ENCODE measurements around the gene LY86. TPM values are rescaled to one million over a fixed set of nuclear protein-coding genes. Genes with fewer than 3 reads are reported as not detected.

LY86 gene
- total RNA-seq, 1 experiment from 2014 or later = not detected

DNA sequence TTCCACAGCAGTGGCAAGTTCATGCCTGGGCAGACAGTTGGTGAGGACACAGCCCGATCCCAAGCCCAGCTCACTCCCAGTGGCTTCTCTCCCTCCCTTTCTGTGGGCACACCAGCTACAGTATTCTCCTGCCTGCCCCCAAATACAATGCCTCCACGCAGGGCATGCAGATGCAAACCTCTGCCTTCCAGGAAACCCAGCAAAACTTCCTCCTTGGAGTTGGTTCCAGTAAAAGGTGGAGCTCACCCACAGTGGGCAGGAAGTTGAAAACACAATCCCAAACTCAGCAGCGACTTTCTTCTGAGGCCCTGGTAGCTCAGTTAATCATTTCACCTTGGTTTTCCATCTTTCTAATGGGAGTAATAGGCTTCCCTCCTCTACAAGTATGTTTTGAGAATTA, 93.7 kb downstream of the LY86 start:
- no peak for DNase-seq (ENCODE audit: low spot score)

DNA sequence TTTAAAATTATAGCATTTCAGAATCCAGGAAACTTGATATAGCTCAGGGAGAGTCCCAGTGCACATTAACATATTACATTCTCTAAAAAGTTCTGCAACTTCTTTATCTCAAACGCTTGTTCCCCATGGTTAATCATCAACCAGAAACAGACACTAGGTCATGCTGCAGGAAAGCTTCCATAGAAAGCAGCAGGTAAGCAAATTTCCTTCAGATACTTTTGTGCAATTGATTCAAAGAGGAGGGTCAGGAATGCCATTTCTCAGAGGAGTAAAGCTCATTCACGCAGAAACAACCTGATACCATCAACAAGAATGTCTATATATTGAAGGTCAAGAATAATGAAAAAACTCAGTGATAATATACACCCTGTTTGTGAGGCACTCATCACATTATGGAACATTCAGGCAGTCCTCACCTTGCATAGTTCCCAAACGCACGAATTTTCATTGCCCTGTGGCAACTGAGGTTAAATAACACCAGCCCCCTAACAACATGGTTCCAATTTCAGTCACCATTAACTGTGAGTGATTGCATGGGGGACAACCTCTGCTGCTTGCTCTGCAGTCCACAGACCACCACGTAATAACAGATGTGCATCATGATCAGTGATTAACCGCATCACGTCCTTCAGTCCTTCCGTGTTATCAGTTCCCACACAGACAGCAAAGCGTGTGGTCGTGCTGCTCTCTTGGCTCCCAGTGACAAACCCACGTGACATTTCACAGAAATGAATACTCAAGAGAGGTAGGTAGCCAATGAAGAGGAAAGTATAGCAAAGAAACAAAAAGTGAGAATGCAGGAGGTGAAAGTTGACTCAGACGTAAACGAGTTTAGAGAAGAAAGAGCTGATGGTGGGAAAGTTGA, 95.7 kb downstream of the LY86 start:
- DNase-seq (ENCODE audit: low spot score) = no peak

DNA sequence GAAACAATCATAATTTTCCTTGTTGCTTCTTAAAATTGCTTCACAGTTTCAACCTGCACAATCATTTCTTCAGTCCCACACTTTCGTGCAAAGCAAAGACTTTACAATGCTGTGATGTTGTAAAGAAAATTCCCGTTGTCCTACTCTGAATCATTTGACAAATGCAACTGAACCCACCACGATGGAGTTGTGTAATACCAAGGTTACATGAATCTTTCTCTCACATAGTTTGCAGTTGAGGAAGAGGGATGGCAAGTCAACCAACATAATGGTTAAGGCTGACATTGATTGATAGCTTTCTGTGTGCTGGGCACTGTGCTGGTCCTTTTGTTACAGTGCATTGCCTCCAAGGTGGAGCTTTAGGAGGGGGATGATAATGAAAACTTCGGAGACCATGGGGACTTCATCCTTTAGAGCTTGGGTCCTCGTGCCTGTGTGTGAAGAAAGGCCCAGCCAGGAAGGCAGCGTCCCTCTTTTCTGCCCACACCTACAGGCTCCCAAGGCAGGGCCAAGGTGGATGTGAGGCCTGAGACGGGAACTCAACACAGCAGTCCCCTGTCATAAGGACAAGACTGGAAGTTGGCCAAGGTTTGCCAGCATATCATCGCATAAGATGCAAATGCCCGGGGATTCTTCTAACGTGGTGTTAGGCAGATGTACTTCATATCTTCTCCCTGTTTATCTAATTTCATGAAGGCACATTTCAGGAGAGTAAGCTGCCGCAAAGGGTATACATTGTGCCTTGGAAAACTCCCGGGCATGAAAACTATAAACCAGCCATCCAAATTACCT, 96.9 kb downstream of the LY86 start:
- DNase-seq (ENCODE audit: low spot score) = no peak

DNA sequence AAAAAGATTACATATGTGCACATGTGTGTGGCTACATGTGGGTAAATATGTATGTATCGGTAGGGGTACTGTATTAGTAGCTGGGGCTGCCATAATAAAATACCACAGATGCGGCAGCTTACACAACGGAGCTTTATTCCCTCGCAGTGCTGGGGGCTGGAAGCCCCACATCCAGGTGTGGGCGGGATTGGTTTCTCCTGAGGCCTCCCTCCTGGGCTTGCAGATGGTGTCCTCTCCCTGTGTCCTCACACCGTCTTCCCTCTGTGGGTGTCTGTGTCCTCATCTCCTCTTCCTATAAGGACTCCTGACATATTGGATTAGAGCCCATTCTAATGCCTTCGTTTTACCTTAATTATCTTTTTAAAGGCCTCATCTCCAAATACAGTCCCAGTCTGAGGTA, 97.7 kb downstream of the LY86 start:
- DNase-seq (ENCODE audit: low spot score) = no peak

DNA sequence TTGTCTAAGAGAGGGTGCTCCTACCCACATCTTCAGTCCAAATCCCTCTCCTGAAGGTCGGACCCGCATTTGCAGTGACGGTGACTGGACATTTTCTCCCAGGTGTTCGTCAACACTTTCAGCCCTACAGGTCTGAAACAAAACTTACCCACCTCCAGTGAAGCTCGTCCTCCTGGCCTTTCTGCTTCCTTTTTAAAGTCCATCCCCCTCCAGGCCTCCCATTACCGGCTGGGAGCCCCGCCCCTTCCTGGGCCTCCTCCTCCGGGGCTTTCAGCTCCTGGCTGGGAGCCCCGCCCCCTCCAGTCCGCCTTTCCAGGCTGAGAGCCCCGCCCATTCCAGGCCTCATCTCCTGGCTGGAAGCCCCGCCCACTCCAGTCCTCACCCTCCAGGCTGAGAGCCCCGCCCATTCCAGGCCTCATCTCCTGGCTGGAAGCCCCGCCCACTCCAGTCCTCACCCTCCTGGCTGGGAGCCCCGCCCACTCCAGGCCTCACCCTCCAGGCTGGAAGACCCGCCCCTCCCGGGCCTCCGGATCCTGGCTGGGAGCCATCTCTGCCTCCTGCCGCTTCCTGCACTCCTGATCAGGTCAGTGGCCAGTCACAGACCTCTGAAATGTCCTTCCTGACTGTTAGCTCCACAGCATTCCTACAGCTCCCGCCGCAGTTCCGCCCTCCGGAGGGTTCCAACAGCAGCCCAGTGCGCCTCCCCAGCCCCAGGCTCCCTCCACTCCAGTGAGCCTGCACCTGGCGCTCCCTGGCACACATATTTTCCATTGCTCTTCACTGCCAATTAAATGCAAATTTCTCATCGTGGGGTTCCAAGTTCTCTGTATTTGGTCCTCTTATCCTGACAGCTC, 98.5 kb downstream of the LY86 start:
- peak; percentile 88 for DNase-seq (ENCODE audit: low spot score)

DNA sequence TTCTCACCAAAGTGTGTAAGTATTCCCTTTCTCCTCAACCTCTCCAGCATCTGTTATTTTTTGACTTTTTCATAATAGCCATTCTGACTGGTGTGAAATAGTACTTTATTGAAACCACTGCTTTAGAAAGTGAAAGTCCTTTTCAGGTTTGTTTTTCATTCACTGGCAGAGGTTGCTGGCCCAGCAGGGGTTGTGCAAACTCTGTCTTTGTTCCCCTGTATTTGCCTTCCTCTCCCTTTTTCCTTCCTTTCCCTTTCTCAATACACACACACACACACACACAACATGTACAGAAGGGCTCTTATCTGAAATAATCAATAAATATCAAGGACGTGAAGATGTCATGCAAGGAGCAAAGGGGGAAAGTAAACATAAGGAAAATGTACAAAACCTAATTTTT, 99.8 kb downstream of the LY86 start:
- DNase-seq (ENCODE audit: low spot score) = no peak

- no peak for DNase-seq (ENCODE audit: low spot score)
These were observed 100.4 kb downstream of the LY86 start for GRCh38 chr6:6688951-6689350.

- no peak for DNase-seq (ENCODE audit: low spot score)
These were observed 101.1 kb downstream of the LY86 start for GRCh38 chr6:6689400-6690143.

DNA sequence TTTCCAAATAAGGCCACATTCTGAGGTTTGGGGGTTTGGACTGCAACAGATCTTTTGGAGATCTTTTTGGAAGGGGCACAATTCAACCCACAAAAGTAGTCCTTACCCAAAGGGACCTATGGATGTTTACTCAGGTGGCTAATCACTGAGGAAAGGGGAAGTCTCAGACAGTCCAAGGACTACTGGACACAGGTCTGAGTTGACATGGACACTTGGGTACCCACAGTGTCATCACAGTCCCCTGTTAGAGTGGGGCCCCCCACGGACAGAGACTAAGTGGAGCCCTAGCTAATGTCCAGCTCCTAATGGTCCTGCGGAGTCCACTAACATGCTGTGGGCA, 101.6 kb downstream of the LY86 start:
- DNase-seq (ENCODE audit: low spot score) = no peak

- no peak for DNase-seq (ENCODE audit: low spot score)
These were observed 105.9 kb downstream of the LY86 start for GRCh38 chr6:6694368-6694780.

DNA sequence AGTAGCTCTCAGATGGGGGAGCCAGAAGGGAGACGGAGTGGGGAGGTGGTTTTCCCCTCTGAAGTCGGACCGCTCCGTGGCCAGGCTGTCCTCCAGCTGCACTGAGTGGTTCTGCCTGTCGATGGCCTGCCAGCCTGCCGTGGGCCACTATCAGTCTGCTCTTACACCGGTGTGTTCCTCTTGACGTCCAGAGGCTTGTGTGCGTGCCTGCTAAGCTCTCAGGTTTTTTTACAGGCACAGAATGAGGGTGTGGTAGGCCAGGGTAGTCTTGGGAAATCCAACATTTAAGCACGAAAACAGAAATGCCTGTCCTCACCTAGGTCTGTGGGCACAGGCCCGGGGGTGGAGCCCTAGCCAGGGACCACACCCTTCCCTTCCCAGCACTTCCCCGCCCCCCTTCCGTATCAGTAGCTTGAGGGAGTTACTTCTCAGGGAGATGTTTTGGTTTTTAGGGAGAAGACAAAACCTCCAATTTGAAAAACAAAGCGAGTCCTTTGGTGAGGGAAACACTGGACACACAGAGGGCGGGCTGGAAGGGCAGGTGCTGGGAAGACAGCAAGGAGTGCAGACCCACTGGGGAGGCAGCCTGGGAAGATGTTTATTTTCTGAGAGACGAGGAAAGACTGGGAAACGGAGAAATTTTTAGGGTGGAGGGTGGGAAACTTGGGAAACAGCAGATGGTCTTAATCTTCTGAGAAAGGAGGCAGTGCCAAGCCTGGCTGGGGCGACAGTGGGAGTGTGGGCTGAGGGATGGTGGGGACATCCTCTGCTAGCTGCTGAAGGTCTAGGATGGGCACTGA, 106.5 kb downstream of the LY86 start:
- no peak for DNase-seq (ENCODE audit: low spot score)

GRCh38 chr6:6695625-6696276, 107.2 kb downstream of the LY86 start:
- DNase-seq (ENCODE audit: low spot score) = no peak

DNA sequence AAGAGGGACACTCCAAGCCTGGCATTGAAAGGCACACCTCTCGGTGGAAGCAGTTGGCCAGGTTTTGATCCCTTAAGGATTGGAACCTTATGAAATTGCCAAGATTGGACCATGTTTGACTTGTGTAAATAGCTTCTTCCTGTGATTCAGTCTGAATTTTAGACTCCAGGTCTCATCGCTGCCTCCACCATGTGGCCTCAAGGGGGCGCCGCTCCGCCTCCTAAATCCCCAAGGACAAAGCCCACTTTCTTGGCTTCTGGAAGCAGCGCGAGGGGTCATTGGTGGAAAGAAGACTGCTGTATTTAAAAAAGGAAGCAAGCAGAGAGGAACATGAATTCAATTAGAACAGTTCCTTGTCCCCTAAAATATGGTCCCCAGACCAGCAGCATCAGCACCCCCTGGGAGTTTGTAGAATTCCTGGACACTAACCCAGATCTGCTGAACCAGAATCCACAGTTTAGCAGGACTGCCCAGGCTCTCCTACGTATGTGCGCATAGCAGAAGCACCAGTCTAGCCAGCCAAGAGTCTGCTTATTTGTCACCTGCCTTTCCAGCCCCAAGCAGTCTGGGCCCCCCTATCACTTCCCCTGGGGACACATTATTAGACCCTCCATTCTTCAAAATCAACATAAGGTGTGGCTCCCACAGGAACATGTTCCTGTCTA, 108.5 kb downstream of the LY86 start:
- peak; percentile 50 for DNase-seq (ENCODE audit: low spot score)

GRCh38 chr6:6697620-6698019, 109.1 kb downstream of the LY86 start:
- DNase-seq (ENCODE audit: low spot score) = no peak

- peak; percentile 70 for DNase-seq (ENCODE audit: low spot score)
These were observed 111.3 kb downstream of the LY86 start for GRCh38 chr6:6699741-6700367.

- DNase-seq (ENCODE audit: low spot score) = no peak
These were observed 112.1 kb downstream of the LY86 start for GRCh38 chr6:6700407-6701270.

GRCh38 chr6:6701864-6702263, 113.3 kb downstream of the LY86 start:
- DNase-seq (ENCODE audit: low spot score) = no peak

- DNase-seq (ENCODE audit: low spot score) = no peak
These were observed 115.2 kb downstream of the LY86 start for GRCh38 chr6:6703699-6704098.

Measured in H4 (cell line).